HG03196 (cell line): ENCODE measurements around the gene HS6ST1.

ENCODE experiments used
- ATAC-seq: cut with Tn5 transposase; IDR thresholded peaks from one replicate; pipeline ENCODE4 v1.9.1; 2021; ENCODE audit not compliant: unreplicated experiment

Gene HS6ST1

DNA sequence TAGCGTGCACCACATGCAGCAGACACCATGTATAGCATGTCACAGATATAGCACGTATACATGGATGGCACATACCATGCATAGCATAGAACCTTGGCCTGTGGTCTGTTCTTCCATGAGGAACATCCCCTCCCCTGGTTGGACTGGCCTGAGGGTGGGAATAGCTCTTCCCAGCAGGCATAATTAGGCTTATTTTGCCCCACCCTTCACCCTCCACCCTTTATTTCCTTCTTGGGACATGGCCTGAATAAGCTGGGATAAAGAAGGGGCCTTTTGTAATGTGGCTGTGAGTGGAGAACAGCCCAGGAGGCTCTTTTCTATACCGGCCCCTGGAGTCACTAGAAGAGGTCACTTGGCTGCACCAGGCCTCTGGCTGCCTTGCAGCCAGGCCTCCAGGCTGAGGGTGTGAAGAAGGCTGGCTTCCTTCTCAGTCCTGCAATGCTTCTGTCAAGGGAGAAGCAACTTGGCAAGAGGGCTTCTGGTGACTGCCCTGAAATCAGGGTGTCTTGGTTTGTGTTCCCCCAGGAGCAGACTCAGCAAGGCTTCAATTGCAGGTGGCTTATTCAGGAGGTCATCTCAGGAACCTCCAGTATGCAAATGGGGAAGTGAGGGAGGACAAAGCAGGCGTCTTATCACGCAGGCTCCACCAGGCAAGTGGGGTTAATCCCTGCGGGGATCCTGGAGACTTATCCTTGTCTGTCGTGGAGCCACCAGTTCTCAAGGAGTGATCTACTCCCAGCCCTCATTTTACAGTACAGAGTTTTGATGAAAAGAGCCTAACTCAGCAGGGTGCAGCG, 68.2 kb downstream of the HS6ST1 start:
- no peak for ATAC-seq

DNA sequence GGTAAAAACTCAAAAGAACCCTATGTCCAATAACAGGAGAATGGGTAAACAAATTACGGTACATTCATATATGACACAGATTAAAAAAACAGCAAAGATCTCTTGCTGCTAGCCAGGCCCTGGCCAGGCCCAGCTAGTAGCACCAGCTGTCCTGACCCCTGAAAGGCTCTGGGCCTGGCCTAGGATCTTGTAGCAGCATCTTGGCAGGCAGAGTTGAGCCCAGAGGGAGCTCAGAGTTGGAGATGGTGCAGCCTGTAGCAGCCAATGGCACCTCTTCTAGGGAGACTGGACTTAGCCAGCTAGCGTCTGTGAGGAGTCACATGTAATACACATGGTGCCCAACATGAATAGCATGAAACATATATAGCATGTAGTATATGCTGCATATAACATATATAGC, 69.1 kb downstream of the HS6ST1 start:
- ATAC-seq = no peak

GRCh38 chr2:128245813-128246212, 72.9 kb downstream of the HS6ST1 start:
- no peak for ATAC-seq

DNA sequence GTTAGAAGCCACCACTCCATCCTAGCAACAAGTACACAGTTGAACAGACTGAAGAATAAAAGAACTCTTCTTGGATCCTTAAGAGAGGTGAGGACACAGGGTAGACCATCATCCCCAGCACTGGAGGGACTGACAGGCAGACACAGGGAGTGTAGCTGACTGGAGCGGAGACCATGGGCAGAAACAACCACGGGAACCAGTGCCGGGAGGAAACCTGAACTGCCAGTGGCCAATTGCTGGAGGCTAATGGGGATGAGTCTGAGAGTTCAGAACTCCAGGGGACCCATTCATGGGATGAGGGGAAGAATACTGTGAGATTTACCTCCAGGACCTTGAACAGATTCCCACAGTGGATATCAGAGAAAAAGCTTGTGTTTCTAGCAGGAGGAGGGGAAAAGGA, 76.8 kb downstream of the HS6ST1 start:
- ATAC-seq = no peak

DNA sequence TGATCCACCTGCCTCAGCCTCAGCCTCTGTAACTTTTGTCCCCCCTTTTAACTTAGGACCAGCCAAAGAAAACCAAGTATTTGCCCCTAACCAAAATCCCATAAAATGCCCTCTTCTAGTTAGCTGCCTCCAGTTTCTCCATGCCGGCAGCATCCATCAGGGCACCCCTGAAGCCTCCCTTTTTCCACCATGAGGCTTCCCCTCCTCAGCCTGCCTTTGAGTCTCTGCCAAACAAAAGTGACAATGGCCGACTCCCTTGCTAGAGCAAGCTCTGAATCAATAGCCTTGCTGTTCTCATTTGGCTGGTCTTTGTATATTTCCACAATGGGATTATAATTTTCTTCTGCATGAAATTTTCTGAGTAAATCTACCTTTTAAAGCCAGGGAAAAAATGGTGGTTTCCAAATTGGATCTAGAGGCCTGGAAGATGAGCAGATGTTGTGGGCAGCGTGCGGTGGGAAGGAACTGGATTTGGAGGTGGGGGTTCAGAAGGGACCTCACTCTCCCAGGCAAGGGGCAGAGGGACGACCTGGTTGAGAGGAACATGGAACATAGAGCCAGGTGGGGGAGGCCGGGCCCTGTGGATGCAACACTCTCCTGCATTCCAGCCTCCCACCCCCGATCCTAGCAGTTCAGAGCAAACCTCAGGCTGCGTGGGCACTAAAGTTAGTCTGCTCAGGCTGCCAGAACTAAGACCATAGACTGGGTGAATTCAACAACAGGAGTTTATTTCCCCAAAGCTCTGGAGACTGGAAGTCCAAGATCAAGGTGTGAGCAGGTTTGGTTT, 80.6 kb downstream of the HS6ST1 start:
- no peak for ATAC-seq

- ATAC-seq = no peak
These were observed 81.6 kb downstream of the HS6ST1 start for GRCh38 chr2:128237081-128237534.

- no peak for ATAC-seq
These were observed 82.1 kb downstream of the HS6ST1 start for GRCh38 chr2:128236491-128237035.

DNA sequence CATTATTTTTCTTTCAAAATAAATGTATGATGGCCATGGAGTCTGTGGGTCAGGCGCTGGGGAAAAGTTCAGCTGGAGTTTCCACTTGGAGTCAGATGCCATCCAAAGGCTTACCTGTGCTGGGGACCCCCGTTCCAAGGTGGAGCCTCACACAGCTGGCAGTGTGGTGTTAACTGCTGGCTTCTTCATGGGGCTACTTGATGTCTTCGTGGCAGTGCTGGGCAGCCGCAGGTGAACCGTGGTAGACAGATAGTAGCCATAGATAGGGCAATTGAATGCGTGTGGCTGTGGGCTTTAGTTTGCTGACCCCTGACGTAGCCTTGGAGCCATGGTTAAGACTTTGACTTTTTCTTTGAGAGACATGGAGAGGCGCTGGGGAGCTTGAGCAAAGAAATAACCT, 83.1 kb downstream of the HS6ST1 start:
- ATAC-seq = no peak

GRCh38 chr2:128234613-128235012, 84.1 kb downstream of the HS6ST1 start:
- no peak for ATAC-seq

DNA sequence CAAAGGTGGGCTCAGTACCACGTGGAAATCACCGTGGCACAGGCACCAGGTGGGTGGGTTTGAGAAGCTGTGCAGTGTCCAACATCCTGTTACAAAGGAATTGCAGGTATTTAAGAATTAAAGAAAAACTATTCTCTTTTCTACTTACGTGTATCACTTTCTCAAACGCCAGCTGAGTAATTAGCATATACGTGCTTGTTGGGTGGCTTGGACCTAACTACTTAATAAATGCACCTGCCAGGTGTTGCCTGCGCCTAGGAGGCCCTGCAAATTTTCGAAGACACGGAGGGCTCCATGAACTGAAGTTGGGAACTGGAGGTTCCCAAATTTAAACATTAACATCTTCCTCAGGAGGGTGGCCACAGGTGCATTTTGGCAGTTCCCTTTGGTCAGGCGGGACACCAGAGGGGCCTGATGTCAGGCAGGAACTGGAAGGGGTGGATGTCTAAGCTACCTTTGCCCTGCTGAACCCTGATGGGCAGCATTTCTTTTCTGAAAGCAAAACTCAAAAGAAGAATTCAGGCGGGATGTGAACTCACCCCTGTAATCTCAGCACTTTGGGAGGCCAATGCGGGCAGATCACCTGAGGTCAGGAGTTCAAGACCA, 84.8 kb downstream of the HS6ST1 start:
- ATAC-seq = no peak

- peak; percentile 99 for ATAC-seq
These were observed 85.5 kb downstream of the HS6ST1 start for GRCh38 chr2:128232965-128233789.

DNA sequence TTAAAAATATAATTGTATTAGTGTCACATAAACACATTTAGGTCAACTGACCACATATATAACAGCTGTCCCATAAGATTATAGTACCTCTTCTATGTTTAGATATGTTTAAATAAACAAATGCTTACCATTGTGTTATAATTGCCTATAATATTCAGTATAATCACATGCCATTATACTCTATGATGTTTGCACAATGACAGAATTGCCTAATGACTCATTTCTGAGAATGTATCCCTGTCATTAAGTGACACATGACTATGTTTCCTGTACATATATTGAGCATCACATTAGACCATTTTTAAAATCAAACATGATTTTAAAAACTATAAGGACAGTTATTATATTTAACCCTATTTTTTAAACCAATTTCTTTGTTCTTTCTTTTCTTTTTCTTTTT, 89.8 kb downstream of the HS6ST1 start:
- no peak for ATAC-seq

- no peak for ATAC-seq
These were observed 90.8 kb downstream of the HS6ST1 start for GRCh38 chr2:128227862-128228261.

DNA sequence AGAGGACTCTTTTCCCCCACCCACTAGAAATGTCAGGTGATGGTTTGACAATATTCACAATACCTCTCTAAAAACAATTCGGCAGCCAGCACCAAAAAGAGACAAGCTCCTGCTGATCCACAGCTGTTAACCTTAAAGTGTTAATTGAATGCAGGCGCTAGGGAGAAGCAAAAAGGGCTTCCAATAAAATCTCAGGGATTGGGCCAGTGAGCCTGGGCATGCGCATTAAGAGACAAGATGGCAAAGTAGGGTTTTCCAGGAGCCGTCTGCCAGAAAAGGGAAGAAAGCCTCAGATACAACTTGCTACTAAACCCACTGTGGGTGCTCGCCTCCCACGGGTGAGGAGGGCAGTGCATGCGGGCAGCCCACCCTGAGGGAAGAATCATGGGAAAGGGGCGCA, 98.8 kb downstream of the HS6ST1 start:
- ATAC-seq = no peak

GRCh38 chr2:128217671-128218070, 101.0 kb downstream of the HS6ST1 start:
- no peak for ATAC-seq

DNA sequence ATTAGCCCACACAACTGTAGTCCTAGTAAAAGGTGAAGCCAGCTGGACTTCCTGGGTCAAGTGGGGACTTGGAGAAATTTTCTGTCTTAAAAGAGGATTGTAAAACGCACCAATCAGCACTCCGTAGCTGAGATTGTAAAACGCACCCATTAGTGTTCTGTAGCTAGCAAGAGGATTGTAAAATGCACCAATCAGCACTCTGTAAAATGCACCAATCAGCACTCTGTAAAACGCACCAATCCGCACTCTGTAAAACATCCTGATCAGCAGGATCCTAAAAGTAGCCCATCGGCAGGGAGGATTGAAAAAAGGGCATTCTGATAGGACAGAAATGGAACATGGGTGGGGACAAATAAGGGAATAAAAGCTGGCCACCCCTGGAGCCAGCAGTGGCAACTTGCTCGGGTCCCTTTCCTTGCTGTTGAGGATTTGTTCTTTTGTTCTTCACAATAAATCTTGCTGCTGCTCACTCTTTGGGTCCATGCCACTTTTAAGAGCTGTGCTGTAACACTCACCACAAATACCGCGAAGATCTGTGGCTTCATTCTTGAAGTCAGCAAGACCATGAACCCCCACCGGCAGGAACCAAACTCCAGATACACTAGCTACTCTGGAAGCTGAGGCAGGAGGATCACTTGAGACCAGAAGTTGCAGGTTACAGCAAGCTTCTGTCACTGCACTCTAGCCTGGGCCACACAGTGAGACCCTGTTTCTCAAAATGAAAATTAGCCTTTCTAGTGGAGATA, 102.6 kb downstream of the HS6ST1 start:
- no peak for ATAC-seq
